Natural killer cell treated with Interleukin-12 subunit alpha and Interleukin-12 subunit beta and Interleukin-15 and Interleukin-18, amount 100 ng/mL, for 72 hours (primary cell): ENCODE measurements around the gene TFIP11. TPM values are rescaled to one million over a fixed set of nuclear protein-coding genes. Genes with fewer than 3 reads are reported as not detected.

ENCODE experiments used
- ATAC-seq, 2 donors: fragments of 150-1000 bp; cut with Tn5 transposase in 1 of 2; sonication (Bioruptor Pico), chemical (Tn5 transposase) in 1 of 2; 2 replicates each; pipeline ENCODE4 v1.10.0; 2021
- DNase-seq: peaks from one replicate; pipeline ENCODE4 v3.0.0; 2022; ENCODE audit warnings: low spot score
- H3K27ac Mint-ChIP-seq, 2 donors: 1 replicate in 1 of 2; 2 replicates in 1 of 2; pipeline ENCODE4 v1.8.0; 2022; ENCODE audit warnings: mixed read lengths in 2 of 2, mild to moderate bottlenecking in 1 of 2, moderate library complexity in 1 of 2
- H3K27me3 Mint-ChIP-seq, 2 donors: 1 replicate in 1 of 2; 2 replicates in 1 of 2; pipeline ENCODE4 v1.8.0; 2022; ENCODE audit warnings: mixed read lengths in 2 of 2
- H3K36me3 Mint-ChIP-seq: one replicate; pipeline ENCODE4 v1.8.0; 2022; ENCODE audit warnings: mixed read lengths
- H3K4me1 Mint-ChIP-seq, 2 donors: 1 replicate in 1 of 2; 2 replicates in 1 of 2; pipeline ENCODE4 v1.8.0; 2022; ENCODE audit warnings: low read depth in 2 of 2, mixed read lengths in 2 of 2, mild to moderate bottlenecking in 1 of 2
- H3K4me3 Mint-ChIP-seq: one replicate; pipeline ENCODE4 v1.8.0; 2022; ENCODE audit warnings: mixed read lengths
- H3K9me3 Mint-ChIP-seq: 2 replicates; pipeline ENCODE4 v1.8.0; 2022; ENCODE audit warnings: mixed read lengths
- total RNA-seq, 2 donors: library from RNA; stranded (reverse); gene quantifications; one replicate each; pipeline ENCODE4 v1.2.3, GENCODE V29; 2022

The TFIP11 gene
- total RNA-seq, 2 donors from 2014 or later, result 56.5 to 57.7 TPM

DNA sequence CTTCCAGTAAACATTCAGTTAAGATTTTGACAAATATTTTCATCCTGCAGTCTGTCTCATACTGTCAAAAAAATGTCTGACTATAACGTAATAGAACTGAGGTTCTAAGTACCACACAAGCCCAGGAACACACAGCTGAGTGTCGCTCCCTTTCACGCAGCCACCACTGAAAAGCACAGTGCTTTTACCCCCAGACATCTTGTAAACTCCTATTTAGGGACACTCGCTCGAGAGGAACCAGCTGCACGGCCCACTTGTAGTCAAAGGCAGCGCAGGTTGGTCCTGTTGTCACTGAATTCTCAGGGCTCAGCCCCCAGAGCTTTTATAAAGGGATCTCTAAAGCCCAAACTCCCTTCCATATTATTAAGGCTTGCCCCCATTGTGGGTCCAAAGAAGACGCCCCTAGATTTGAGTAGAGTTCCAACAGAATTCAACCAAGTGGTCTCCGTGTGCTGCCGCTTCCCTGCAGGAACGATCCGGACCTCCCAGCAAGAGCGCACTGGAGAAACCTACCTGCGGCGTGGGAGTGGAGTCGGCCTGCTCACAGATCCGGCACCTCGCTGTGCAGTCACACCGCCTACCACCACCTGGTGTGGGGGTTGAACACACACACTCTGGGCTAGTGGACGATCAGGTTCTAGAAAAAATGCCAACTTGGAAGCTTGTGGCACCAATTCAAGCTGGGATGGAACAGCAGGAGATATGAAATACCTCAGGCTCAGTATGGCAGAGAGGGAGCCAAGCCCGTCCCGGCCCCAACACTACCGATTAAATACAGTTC, 59.8 kb downstream of the TFIP11 start:
- H3K4me3 Mint-ChIP-seq, result no peak overlapping the region
- DNase-seq, result no peak
- H3K9me3 Mint-ChIP-seq, result no peaks in the 10 kb centered on the region
- H3K4me1 Mint-ChIP-seq, result no peaks in the 10 kb centered on the region
- H3K36me3 Mint-ChIP-seq, result no peaks in the 10 kb centered on the region
- no peak for ATAC-seq
- no peaks in the 10 kb centered on the region for H3K27me3 Mint-ChIP-seq
- no peak overlapping the region for H3K27ac Mint-ChIP-seq

- no peaks in the 10 kb centered on the region for H3K9me3 Mint-ChIP-seq
- no peak overlapping the region for H3K27ac Mint-ChIP-seq
- H3K4me3 Mint-ChIP-seq, result no peak overlapping the region
- ATAC-seq (no peak), DNase-seq (no peak)
- H3K36me3 Mint-ChIP-seq, result no peaks in the 10 kb centered on the region
- H3K27me3 Mint-ChIP-seq, result no peaks in the 10 kb centered on the region
- H3K4me1 Mint-ChIP-seq, result no peaks in the 10 kb centered on the region
These were observed 61.7 kb downstream of the TFIP11 start for GRCh38 chr22:26450453-26451185.

DNA sequence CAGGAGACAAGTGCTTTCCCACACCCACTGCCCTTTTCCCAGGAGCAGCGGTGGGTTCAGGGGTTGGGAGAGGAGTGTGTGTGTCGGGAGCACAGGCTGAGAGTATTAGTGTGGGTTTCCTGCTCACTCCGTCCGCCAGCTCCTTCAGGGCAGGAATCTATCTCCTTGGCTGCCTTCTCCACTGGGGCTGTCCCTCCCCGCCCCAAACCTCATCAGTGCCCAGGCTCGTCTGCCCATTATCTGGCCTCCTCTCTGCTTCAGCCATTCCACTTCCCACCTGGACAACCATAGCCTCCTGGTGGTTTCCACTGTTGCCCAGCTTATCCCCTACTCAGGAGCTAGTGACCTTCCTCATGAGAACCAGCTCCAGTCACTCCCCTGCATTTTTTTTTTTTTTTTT, 63.3 kb downstream of the TFIP11 start:
- DNase-seq, result no peak
- no peak overlapping the region for H3K27ac Mint-ChIP-seq
- no peaks in the 10 kb centered on the region for H3K9me3 Mint-ChIP-seq
- H3K36me3 Mint-ChIP-seq, result no peaks in the 10 kb centered on the region
- no peak overlapping the region for H3K4me3 Mint-ChIP-seq
- H3K27me3 Mint-ChIP-seq, result no peaks in the 10 kb centered on the region
- peaks cover 0 to 4% of the 10 kb centered on the region in 2 donors for H3K4me1 Mint-ChIP-seq
- ATAC-seq, result no peak

- ATAC-seq (no peak), DNase-seq (no peak)
- Mint-ChIP-seq H3K4me1 (peaks cover 0 to 4% of the 10 kb centered on the region in 2 donors), H3K36me3 (no peaks in the 10 kb centered on the region), H3K27me3 (no peaks in the 10 kb centered on the region), H3K9me3 (no peaks in the 10 kb centered on the region), H3K4me3 (no peak overlapping the region), H3K27ac (no peak overlapping the region)
These were observed 63.9 kb downstream of the TFIP11 start for GRCh38 chr22:26448334-26448733.

GRCh38 chr22:26447584-26448329, 64.5 kb downstream of the TFIP11 start:
- no peak for DNase-seq
- no peaks in the 10 kb centered on the region for H3K36me3 Mint-ChIP-seq
- ATAC-seq, result no peak
- H3K9me3 Mint-ChIP-seq, result no peaks in the 10 kb centered on the region
- H3K27me3 Mint-ChIP-seq, result no peaks in the 10 kb centered on the region
- no peak overlapping the region for H3K27ac Mint-ChIP-seq
- peaks cover 0 to 4% of the 10 kb centered on the region in 2 donors for H3K4me1 Mint-ChIP-seq
- H3K4me3 Mint-ChIP-seq, result no peak overlapping the region

- Mint-ChIP-seq H3K27me3 (no peaks in the 10 kb centered on the region), H3K27ac (no peak overlapping the region), H3K36me3 (no peaks in the 10 kb centered on the region), H3K9me3 (no peaks in the 10 kb centered on the region), H3K4me3 (no peak overlapping the region), H3K4me1 (peaks cover 0 to 4% of the 10 kb centered on the region in 2 donors)
- no peak for DNase-seq
- ATAC-seq, result no peak
These were observed 65.3 kb downstream of the TFIP11 start for GRCh38 chr22:26446808-26447515.

DNA sequence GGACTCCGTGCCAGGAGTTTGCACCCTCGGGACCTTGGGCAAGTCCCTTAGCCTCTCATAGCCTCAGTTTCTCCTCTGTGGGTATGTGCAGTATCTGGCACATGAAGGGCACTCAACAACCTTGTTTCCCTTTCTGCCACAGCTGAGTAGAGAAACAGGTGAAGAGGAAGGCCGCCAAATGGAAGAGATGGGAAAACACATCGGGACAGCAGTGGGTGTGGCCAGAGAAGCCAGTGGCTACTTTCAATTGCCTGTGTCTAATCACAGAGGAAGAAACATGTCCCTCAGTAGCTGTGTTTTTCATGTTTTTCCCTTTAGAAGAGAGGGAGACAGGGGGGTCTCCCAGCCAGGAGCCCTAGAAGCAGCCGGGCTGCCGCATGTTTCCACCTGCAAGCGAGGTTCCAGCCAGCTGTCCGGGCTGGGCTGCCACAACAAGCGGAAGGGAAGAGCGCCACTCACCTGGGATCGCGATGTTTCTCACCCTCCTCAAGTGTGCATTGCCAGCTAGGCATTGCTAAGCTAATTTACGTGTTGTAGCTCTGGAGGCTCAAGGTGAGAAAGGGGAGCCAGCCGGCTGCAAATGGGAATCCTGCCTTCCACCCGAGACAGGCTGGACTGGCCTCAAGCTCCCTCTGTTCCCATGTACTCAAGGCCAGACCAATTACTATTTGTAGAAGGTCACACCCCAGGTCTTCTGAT, 66.5 kb downstream of the TFIP11 start:
- ATAC-seq (no peak), DNase-seq (no peak)
- Mint-ChIP-seq H3K4me3 (no peak overlapping the region), H3K4me1 (peaks cover 0 to 4% of the 10 kb centered on the region in 2 donors), H3K27me3 (no peaks in the 10 kb centered on the region), H3K36me3 (no peaks in the 10 kb centered on the region), H3K27ac (no peak overlapping the region), H3K9me3 (no peaks in the 10 kb centered on the region)

DNA sequence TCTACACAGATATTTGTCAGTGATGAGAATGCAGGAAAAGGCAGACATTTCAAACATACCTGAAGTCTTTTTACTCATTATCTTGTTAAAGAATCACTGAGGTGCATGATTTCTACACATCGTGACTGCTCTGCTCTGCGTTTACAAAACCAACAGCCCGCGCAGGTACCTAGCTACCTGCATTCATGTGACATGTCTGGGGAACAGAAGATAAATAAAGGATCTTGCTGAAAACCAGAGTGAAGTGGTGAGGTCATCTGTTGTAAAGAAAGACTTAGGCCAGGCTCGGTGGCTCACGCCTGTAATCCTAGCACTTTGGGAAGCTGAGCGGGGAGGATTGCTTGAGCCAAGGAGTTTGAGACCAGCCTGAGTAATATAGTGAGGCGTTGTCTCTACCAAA, 67.5 kb downstream of the TFIP11 start:
- H3K4me1 Mint-ChIP-seq, result peaks cover 0 to 4% of the 10 kb centered on the region in 2 donors
- H3K27me3 Mint-ChIP-seq, result no peaks in the 10 kb centered on the region
- ATAC-seq (no peak), DNase-seq (no peak)
- no peaks in the 10 kb centered on the region for H3K36me3 Mint-ChIP-seq
- H3K27ac Mint-ChIP-seq, result no peak overlapping the region
- H3K9me3 Mint-ChIP-seq, result no peaks in the 10 kb centered on the region
- no peak overlapping the region for H3K4me3 Mint-ChIP-seq

DNA sequence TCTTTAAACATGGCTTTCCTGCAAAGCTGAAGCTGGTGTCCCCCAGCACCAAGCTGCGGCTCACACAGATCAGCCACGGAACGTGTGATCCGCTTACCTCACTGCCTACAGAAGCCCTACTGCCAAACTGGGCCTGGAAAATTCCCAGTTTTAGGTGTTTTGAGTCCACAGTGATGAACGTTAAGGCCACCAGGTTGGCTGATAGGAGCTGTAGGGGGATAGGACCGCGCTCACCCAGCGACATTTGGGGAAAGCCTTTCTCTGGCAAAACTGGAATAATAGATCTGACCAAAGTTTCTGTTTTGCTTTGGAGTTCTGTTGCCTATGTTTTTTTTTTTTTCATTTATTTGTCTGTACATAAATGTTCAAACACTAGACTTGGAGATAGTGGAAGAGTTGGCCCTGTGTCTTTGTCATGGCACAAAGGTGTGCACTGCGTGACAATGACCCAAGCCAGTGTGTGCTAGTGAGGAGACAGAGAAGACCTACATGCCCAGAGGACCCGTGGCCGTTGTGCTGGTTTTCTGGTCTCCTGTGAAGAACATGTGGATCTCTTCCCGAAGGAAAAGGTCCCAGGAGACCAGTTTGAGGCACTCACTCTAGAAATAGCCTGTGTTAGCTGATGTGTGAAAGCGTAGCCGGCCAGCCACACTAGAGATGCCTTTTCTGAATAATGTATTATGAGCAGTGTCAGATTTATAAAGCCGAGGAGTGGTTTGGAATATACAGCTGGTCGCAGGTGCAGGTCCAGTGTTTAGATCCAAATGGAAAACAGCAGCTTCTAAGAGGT, 68.2 kb downstream of the TFIP11 start:
- no peaks in the 10 kb centered on the region for H3K27me3 Mint-ChIP-seq
- ATAC-seq (no peak), DNase-seq (no peak)
- H3K4me1 Mint-ChIP-seq, result peaks cover 0 to 4% of the 10 kb centered on the region in 2 donors
- H3K4me3 Mint-ChIP-seq, result no peak overlapping the region
- H3K9me3 Mint-ChIP-seq, result no peaks in the 10 kb centered on the region
- no peak overlapping the region for H3K27ac Mint-ChIP-seq
- no peaks in the 10 kb centered on the region for H3K36me3 Mint-ChIP-seq

DNA sequence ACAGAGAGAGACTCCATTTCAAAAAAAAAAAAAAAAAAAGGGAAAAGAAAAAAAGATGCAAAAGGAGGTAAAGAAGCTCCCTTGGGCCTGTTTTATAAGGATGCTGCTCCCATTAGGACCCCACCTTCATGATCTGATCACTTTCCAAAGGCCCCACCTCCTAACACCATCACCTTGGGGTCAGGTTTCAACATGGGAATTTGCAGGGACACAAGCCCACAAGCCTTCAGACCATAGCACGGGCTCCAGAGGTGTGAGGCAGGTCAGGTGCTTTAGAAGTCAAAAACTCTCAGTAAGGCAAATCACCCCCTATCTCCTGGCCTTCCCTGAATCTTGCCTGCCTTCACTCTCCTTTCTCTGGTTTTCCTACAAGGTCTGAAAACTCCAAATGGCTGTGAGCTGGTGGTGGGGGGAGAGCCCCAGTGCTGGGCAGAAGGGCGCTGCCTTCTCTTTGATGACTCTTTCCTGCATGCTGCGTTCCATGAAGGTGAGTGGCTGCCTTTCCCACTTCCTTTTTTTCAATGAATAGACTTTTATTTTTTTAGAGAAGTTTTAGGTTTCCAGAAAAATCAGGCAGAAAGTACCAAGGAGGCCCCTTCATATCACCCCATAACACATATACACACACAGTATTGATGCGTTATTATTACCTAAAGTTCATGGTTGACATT, 70.1 kb downstream of the TFIP11 start:
- Mint-ChIP-seq H3K27me3 (no peaks in the 10 kb centered on the region), H3K36me3 (no peaks in the 10 kb centered on the region), H3K4me3 (no peak overlapping the region), H3K4me1 (peaks cover 0 to 7% of the 10 kb centered on the region in 2 donors), H3K27ac (no peak overlapping the region), H3K9me3 (no peaks in the 10 kb centered on the region)
- ATAC-seq (no peak), DNase-seq (no peak)
